NCI-H146 (cell line): ENCODE results near the gene ELFN2.
"Not testable (repeated sequence)": the region's sequence is repeated elsewhere in the genome, so short reads cannot be mapped to it uniquely, and the experiment has no call there.

Source experiments
- DNase-seq: peaks from one replicate; lab custom pipeline; 2025; lab: John Stamatoyannopoulos, UW

Gene ELFN2, protein sequence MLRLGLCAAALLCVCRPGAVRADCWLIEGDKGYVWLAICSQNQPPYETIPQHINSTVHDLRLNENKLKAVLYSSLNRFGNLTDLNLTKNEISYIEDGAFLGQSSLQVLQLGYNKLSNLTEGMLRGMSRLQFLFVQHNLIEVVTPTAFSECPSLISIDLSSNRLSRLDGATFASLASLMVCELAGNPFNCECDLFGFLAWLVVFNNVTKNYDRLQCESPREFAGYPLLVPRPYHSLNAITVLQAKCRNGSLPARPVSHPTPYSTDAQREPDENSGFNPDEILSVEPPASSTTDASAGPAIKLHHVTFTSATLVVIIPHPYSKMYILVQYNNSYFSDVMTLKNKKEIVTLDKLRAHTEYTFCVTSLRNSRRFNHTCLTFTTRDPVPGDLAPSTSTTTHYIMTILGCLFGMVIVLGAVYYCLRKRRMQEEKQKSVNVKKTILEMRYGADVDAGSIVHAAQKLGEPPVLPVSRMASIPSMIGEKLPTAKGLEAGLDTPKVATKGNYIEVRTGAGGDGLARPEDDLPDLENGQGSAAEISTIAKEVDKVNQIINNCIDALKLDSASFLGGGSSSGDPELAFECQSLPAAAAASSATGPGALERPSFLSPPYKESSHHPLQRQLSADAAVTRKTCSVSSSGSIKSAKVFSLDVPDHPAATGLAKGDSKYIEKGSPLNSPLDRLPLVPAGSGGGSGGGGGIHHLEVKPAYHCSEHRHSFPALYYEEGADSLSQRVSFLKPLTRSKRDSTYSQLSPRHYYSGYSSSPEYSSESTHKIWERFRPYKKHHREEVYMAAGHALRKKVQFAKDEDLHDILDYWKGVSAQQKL

DNA sequence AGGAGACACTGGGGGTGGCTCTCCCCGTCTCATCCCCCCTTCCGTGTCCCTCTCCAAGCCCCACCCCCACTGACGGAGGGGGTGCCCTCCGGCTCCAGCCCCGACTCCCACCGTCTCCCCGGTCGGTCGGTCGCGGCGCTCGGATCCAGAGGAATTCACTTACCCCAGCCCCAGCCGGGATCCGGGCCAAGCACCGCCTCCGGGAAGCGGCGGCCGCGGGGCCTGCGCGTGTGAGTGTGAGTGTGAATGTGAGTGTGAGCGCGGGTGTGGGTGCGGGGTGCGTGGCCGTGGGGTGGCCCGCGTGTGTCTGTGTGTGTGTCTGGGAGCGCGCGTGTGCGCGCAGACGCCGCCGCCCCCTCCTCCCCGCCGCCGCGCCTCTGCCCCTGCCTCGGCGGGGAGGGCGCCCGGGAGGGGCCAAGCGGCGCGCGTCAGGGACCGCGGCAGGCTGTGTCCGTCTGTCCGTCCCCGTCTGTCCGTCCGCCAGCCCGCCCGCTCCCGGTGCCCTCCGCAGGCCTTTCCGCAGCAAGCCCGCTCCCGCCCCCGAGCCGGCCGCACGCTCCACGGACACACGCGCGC is at the start of gene ELFN2:
ELFN2 (minus strand) TSS at position 345 of the 576 bp plus-strand sequence. CDS start 51,945 bp downstream, outside the sequence.
- no peak for DNase-seq

DNA sequence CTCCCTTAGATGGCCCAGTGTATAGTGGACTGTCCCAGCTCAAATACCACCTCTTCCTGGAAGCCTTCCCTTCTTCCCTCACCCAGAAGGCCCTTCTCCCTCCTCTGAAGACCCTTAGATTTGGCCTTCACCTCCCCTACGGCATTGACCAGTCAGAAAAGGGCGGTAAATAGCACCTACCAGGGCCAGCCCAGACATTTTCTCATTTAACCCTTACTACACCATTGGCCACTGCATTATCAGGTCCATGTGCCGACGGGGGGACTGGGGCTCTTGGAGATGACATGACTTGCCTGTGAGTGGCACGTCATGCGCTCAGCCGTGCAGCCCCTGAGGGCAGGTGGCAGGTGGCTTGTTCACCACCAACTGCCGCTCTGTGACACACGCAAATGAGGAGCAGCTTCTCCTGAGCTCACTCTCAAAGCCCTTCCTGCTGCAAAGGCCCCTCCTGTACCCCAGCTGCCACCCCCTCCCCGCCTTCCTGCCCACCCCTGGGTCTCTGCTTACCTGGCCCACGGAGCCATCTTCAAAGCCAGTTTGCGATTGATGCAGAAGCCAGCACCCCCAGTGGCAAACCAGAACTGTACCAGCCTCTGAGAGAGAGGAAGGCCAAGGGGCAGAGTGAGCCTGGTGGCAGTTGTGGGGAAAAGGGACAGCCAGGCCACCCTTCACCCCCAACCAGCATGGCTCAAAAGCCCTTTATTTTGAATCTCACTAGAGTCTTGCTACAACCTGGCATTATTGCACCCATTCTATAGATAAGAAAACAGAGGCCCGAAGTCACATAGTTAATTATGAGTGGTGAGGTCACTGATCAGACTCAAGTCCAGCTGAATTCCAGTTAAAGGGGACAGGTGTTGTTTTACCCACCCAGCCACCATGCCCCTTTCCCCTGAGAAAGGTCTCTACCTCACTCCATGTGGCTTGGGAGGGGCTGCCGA is 49.4 kb upstream of the ELFN2 start:
- DNase-seq = no peak

- DNase-seq = no peak
These were observed 47.3 kb upstream of the ELFN2 start for GRCh38 chr22:37474447-37475090.

DNA sequence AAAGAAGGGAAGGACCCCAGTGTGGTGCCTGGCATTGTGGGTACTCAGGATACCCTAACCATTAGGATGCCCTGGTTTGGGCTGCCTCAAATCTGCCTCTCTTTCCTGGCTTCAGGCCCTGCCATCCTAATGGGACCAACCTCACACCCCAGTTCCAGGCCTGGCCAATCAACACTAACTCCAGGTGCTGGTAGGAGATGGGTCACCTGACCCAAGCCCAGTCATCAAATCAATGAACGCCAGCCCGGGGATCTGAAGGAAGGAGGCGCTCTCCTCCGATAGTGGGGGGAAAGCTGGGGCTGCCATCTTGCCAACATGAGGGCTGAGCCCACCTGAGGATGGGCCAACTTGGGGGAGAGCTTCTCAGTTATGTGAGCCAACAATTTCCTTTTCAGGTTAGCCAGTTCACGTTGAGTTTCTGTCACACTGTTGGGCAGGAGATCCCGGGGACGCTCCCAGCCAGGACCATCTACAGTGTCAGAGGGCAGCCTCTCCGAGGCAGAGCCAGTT is 46.2 kb upstream of the ELFN2 start:
- DNase-seq = no peak

DNA sequence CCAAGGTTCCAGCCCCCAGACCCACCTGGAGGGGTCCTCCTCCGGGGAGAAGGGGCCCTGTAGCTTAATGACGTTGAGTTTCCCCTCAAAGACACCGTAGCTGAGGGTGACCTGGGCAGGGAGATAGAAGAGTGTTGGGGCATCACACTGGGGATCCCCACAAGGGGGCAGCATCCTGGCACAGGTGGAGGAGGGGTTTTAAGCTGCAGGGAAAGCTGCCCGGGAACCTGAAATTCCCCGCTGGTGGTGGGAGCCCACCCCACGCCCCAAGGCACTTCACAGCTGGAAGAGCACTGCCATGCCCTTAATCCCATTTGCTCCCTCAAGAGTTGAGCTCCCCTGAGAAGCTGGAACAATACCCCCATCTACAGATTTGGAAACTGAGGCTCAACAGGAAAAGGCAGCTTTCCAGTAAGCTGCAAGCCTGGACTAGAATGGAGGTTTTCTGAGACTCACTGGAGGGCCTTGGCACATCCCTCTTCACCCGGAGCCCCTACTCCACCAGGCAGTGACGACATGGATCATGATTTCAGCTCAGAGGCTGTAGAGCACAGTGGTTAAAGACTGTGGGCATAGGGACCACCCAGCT is 45.2 kb upstream of the ELFN2 start:
- peak; percentile 4 for DNase-seq

- DNase-seq = no peak
These were observed 44.6 kb upstream of the ELFN2 start for GRCh38 chr22:37471727-37472417.

- DNase-seq = no peak
These were observed 42.8 kb upstream of the ELFN2 start for GRCh38 chr22:37470087-37470445.

DNA sequence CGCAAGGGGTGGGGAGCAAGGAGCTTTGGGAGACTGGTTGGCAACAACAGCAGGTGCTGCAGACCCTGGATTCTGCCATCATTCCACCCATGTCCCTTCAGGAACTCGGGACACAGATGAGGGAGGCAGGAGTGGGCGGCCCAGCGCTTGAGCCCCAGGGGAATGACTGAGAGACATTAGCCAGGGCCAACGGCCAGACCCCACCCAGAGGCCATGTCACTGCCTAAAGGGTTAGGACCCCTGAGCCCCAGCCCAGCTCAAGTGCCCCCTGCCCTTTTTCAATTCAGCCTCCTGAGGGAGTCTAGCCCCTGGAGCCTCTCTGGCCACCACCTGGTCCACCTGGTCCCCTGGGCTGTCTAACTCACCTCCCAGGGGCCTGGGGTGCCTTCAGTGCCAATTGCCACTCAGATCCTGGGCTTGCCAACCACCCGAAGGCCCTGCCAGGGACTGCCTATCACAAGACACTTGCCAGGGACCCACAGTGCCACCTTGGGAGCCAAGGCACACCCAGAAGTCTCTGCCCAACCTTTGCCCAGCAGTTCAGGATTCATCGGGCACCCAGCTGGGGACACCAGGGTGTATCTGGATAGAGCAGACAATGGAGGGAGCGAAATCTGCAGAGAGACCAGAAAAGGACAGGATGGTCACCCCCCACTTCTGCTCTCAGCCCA is 42.3 kb upstream of the ELFN2 start:
- no peak for DNase-seq

- not testable (repeated sequence) for DNase-seq
These were observed 41.0 kb upstream of the ELFN2 start for GRCh38 chr22:37468201-37468695.

DNA sequence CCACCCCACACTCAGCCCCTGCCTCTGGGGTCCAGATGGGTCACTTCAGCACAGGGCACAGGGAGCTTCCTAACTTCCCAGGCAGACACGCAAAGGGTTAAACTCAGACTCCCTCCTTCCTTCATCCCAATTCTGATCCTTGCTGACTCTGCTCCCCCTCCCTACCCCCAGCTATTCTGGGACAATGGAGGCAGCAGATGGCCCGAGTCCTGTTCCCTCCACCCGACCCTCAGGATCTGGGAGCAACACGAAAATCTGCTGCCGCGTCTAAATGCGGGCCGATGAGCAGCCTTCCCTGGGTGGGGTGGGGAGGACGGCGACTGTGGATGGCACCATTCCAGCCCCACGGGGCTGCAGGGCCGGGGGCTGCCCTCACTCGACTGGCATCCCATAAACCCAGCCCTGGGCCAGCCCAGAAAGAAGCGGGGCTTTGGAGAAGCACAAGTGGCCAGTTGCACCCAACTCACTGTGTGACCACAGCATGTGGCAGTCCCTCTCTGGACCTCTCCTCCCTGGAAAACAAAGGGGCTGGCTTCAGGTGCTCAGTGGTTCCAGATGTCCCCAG is 40.2 kb upstream of the ELFN2 start:
- DNase-seq = no peak

GRCh38 chr22:37464181-37464580 is 36.9 kb upstream of the ELFN2 start:
- DNase-seq = no peak

GRCh38 chr22:37462983-37463382 is 35.7 kb upstream of the ELFN2 start:
- DNase-seq = no peak

DNA sequence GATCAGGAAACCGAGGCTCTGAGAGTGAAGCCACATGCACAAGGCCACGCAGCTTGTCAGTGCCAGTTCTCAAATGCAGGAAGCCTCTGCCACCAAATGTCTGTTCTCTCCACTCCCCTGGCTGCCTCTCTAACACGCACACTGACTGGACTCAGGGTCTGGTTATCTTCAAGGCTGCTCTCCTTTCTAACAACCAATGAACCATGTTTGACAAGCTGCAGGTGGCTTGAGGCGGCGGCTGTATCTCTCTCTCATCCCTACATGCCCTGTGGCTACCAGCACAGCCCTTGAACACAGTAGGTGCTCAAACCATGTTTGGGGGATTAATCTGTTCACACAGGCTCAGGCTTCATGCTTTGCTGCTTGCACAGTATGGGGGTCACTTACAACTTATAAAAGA is 35.2 kb upstream of the ELFN2 start:
- peak; percentile 6 for DNase-seq

DNA sequence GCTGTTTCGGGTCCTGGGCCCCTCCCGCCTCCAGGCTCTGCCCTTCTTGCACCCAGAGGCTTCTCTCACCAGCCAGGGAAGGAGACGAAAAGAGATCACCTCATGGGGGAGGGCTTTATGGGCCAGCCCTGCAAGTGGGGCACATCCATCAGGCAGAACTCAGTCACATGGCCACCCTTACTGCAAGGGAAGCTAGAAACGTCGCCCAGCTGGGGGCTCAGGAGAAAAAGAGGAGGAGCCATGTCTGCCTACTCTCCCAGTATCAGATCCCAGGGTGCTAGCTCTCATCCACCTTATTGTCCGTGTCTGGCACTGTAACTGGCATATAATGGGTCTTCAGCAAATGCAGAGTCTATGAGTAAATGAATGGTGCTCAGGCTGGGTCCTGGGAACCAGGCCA is 34.7 kb upstream of the ELFN2 start:
- no peak for DNase-seq

- DNase-seq = no peak
These were observed 33.4 kb upstream of the ELFN2 start for GRCh38 chr22:37460684-37461083.

GRCh38 chr22:37459206-37459605 is 31.9 kb upstream of the ELFN2 start:
- no peak for DNase-seq

- DNase-seq = peak; percentile 25
These were observed 30.0 kb upstream of the ELFN2 start for GRCh38 chr22:37457093-37457893.

DNA sequence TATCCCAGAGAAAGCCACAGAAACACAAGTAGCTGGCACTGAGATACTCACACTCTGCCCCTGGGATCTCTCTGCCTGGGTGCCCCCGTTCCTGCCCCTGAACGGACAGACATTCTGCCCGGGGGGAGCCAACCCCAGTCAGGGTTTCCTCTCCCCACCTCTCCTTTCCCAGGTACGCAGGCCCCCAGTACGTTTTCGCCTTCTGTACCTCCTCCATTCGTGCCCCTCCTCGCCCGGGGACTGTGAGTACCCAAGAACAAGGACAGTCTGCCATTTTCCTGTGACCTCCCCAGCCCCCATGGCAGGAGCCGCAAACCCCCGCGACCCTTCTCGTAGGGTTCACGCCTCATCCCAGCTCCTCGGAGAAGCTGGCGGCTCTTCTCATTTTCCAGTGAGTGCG is 29.1 kb upstream of the ELFN2 start:
- DNase-seq = no peak
